WTC11 (cell line): ENCODE measurements around the gene TPPP3. TPM values are rescaled to one million over a fixed set of nuclear protein-coding genes. Genes with fewer than 3 reads are reported as not detected.

ENCODE experiments used
- ATAC-seq: fragments of 200-7000 bp; cut with Tn5 transposase; 2 replicates; pipeline ENCODE4 v1.10.0; 2021; ENCODE audit warnings: mild to moderate bottlenecking, moderate library complexity
- CTCF ChIA-PET: fragments of 300-600 bp; sonication (Branson Sonifier 250); formaldehyde crosslinking; loops from one replicate; lab custom pipeline; 2021; ENCODE audit warnings: antibody characterized with exemption; lab: Charles Lee
- POLR2A ChIA-PET: fragments of 350-600 bp; sonication (Branson Sonifier 250); formaldehyde crosslinking; loops from one replicate; lab custom pipeline; 2021; ENCODE audit warnings: antibody characterized with exemption; lab: Charles Lee
- DNase-seq: peaks from one replicate; pipeline ENCODE4 v3.0.0; 2021; ENCODE audit warnings: low spot score
- H3K27ac Mint-ChIP-seq: 2 replicates; pipeline ENCODE4 v1.8.0; 2021; ENCODE audit warnings: mixed read lengths
- H3K27me3 Mint-ChIP-seq: 2 replicates; pipeline ENCODE4 v1.8.0; 2021; ENCODE audit warnings: low read depth, mild to moderate bottlenecking, moderate library complexity, mixed read lengths
- H3K36me3 Mint-ChIP-seq: 2 replicates; pipeline ENCODE4 v1.8.0; 2021; ENCODE audit warnings: mixed read lengths
- H3K4me1 Mint-ChIP-seq: 2 replicates; pipeline ENCODE4 v1.8.0; 2022; ENCODE audit warnings: mixed read lengths
- H3K4me3 Mint-ChIP-seq: 2 replicates; pipeline ENCODE4 v1.8.0; 2021; ENCODE audit warnings: mild to moderate bottlenecking, moderate library complexity, mixed read lengths
- H3K9me3 Mint-ChIP-seq: 2 replicates; pipeline ENCODE4 v1.8.0; 2021; ENCODE audit warnings: mixed read lengths
- ERG ChIP-seq: fragments of 250-450 bp; sonication (Bioruptor Pico); IDR thresholded peaks from 2 replicates; pipeline ENCODE4 v1.8.0; 2021; ENCODE audit warnings: mild to moderate bottlenecking
- FOXJ3 ChIP-seq: sonication (generic); formaldehyde crosslinking; IDR thresholded peaks from 2 replicates; pipeline ENCODE4 v1.9.0; 2021; ENCODE audit warnings: missing genetic modification reagents, mild to moderate bottlenecking, borderline replicate concordance
- FOXP1 ChIP-seq: sonication (generic); formaldehyde crosslinking; IDR thresholded peaks from 2 replicates; pipeline ENCODE4 v1.8.0; 2022; ENCODE audit warnings: missing genetic modification reagents, mild to moderate bottlenecking, moderate library complexity, borderline replicate concordance
- GTF2I ChIP-seq: fragments of 250-450 bp; sonication (Bioruptor Pico); conservative IDR thresholded peaks from 2 replicates; pipeline ENCODE4 v1.4.0; 2021; ENCODE audit warnings: mild to moderate bottlenecking
- HMGA2 ChIP-seq: fragments of 250-450 bp; sonication (Bioruptor Pico); IDR thresholded peaks from 2 replicates; pipeline ENCODE4 v1.4.0; 2021; ENCODE audit warnings: mild to moderate bottlenecking, moderate library complexity
- IRF2 ChIP-seq: sonication (generic); formaldehyde crosslinking; IDR thresholded peaks from 2 replicates; pipeline ENCODE4 v1.8.0; 2022; ENCODE audit warnings: low read depth, missing genetic modification reagents, borderline replicate concordance
- JUN ChIP-seq: sonication (generic); formaldehyde crosslinking; IDR thresholded peaks from 2 replicates; pipeline ENCODE4 v1.8.0; 2023; ENCODE audit warnings: mild to moderate bottlenecking, missing genetic modification reagents
- KAT7 ChIP-seq: sonication (generic); formaldehyde crosslinking; IDR thresholded peaks from 2 replicates; pipeline ENCODE4 v1.8.1; 2023; ENCODE audit warnings: missing genetic modification reagents, mild to moderate bottlenecking, borderline replicate concordance
- MAX ChIP-seq: sonication (generic); formaldehyde crosslinking; IDR thresholded peaks from 2 replicates; pipeline ENCODE4 v1.8.0; 2022; ENCODE audit warnings: mild to moderate bottlenecking, missing genetic modification reagents
- ZBTB21 ChIP-seq: sonication (generic); formaldehyde crosslinking; IDR thresholded peaks from 2 replicates; pipeline ENCODE4 v1.8.1; 2023; ENCODE audit warnings: mild to moderate bottlenecking, missing genetic modification reagents, borderline replicate concordance
- ZNF121 ChIP-seq: sonication (generic); formaldehyde crosslinking; IDR thresholded peaks from 2 replicates; pipeline ENCODE4 v1.8.0; 2023; ENCODE audit warnings: missing genetic modification reagents
- ZNF263 ChIP-seq: sonication (generic); formaldehyde crosslinking; IDR thresholded peaks from 2 replicates; pipeline ENCODE4 v1.8.1; 2022; ENCODE audit warnings: low read depth, mild to moderate bottlenecking, moderate library complexity, missing genetic modification reagents
- ZNF317 ChIP-seq: sonication (generic); formaldehyde crosslinking; IDR thresholded peaks from 2 replicates; pipeline ENCODE4 v1.8.1; 2023; ENCODE audit warnings: low read depth, mild to moderate bottlenecking, moderate library complexity, missing genetic modification reagents, borderline replicate concordance
- total RNA-seq: library from RNA; stranded (reverse); gene quantifications from 3 replicates; pipeline ENCODE4 v1.2.3, GENCODE V29; 2021
- TF ChIP-seq, protein P1 (sequence below): fragments of 250-450 bp; sonication (Bioruptor Pico); IDR thresholded peaks from 2 replicates; pipeline ENCODE4 v1.9.0; 2021; ENCODE audit warnings: mild to moderate bottlenecking, borderline replicate concordance
- TF ChIP-seq, protein P2 (sequence below): sonication (generic); formaldehyde crosslinking; IDR thresholded peaks from 2 replicates; pipeline ENCODE4 v1.8.1; 2022; ENCODE audit warnings: low read depth, missing genetic modification reagents, borderline replicate concordance

The TPPP3 gene
- total RNA-seq, 1 experiment from 2014 or later, result 0.74 TPM

GRCh38 chr16:67395105-67395457 is 1.8 kb upstream of the TPPP3 start:
- CTCF ChIA-PET, result interaction anchor here (1.0 to 6.8 kb wide), 14 partner anchors 10 to 240 kb away, joined by 3 to 65 read pairs (median 10); partner anchors contain the start of genes KCTD19, LRRC36 and ZDHHC1
- no peak for ATAC-seq

GRCh38 chr16:67394155-67395104 is 1.1 kb upstream of the TPPP3 start:
- Mint-ChIP-seq H3K27ac (no peak overlapping the region), H3K4me1 (peaks cover 19% of the 10 kb centered on the region), H3K4me3 (peak overlapping the region; percentile 66), H3K27me3 (peaks cover 62% of the 10 kb centered on the region), H3K36me3 (no peaks in the 10 kb centered on the region), H3K9me3 (no peaks in the 10 kb centered on the region)
- ATAC-seq (peak; percentile 7), DNase-seq (peak; percentile 60)
- POLR2A ChIA-PET, result interaction anchor here (1.0 to 1.5 kb wide), 3 partner anchors 13 to 67 kb away, joined by 3 to 4 read pairs (median 3); partner anchors contain the start of gene LRRC36
- CTCF ChIA-PET, result interaction anchor here (0.9 to 6.8 kb wide), 34 partner anchors 11 to 564 kb away, joined by 3 to 65 read pairs (median 6); partner anchors contain the start of genes ATP6V0D1, HSD11B2, KCTD19 and LRRC36
- TF ChIP-seq MAX (CRISPR knock-in tag) (peak; percentile 50; the same call in 1 of the 2 replicates), JUN (CRISPR knock-in tag) (no peak), GTF2I (CRISPR knock-in tag) (no peak), HMGA2 (CRISPR knock-in tag) (no peak), KAT7 (CRISPR knock-in tag) (0 out of 2 replicates have a peak, but pooled peaks have one; percentile 41), ZNF317 (CRISPR knock-in tag) (no peak), ZBTB21 (CRISPR knock-in tag) (no peak), FOXJ3 (CRISPR knock-in tag) (no peak), ZNF263 (CRISPR knock-in tag) (no peak), ERG (CRISPR knock-in tag) (no peak), ZNF121 (CRISPR knock-in tag) (no peak), FOXP1 (CRISPR knock-in tag) (0 out of 2 replicates have a peak, but pooled peaks have one; percentile 21)
- TF ChIP-seq, protein P1, sequence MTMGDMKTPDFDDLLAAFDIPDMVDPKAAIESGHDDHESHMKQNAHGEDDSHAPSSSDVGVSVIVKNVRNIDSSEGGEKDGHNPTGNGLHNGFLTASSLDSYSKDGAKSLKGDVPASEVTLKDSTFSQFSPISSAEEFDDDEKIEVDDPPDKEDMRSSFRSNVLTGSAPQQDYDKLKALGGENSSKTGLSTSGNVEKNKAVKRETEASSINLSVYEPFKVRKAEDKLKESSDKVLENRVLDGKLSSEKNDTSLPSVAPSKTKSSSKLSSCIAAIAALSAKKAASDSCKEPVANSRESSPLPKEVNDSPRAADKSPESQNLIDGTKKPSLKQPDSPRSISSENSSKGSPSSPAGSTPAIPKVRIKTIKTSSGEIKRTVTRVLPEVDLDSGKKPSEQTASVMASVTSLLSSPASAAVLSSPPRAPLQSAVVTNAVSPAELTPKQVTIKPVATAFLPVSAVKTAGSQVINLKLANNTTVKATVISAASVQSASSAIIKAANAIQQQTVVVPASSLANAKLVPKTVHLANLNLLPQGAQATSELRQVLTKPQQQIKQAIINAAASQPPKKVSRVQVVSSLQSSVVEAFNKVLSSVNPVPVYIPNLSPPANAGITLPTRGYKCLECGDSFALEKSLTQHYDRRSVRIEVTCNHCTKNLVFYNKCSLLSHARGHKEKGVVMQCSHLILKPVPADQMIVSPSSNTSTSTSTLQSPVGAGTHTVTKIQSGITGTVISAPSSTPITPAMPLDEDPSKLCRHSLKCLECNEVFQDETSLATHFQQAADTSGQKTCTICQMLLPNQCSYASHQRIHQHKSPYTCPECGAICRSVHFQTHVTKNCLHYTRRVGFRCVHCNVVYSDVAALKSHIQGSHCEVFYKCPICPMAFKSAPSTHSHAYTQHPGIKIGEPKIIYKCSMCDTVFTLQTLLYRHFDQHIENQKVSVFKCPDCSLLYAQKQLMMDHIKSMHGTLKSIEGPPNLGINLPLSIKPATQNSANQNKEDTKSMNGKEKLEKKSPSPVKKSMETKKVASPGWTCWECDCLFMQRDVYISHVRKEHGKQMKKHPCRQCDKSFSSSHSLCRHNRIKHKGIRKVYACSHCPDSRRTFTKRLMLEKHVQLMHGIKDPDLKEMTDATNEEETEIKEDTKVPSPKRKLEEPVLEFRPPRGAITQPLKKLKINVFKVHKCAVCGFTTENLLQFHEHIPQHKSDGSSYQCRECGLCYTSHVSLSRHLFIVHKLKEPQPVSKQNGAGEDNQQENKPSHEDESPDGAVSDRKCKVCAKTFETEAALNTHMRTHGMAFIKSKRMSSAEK (CRISPR knock-in tag), result no peak
- TF ChIP-seq, protein P2, sequence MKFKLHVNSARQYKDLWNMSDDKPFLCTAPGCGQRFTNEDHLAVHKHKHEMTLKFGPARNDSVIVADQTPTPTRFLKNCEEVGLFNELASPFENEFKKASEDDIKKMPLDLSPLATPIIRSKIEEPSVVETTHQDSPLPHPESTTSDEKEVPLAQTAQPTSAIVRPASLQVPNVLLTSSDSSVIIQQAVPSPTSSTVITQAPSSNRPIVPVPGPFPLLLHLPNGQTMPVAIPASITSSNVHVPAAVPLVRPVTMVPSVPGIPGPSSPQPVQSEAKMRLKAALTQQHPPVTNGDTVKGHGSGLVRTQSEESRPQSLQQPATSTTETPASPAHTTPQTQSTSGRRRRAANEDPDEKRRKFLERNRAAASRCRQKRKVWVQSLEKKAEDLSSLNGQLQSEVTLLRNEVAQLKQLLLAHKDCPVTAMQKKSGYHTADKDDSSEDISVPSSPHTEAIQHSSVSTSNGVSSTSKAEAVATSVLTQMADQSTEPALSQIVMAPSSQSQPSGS, result no peak

More at GRCh38 chr16:67395105-67395457, 1.8 kb upstream of the TPPP3 start:
- TF ChIP-seq KAT7 (CRISPR knock-in tag) (0 out of 2 replicates have a peak, but pooled peaks have one; percentile 6), IRF2 (CRISPR knock-in tag) (no peak)
- TF ChIP-seq, all 79 proteins: peak for 1
- no peak overlapping the region for H3K27ac Mint-ChIP-seq
- peaks cover 23% of the 10 kb centered on the region for H3K4me1 Mint-ChIP-seq
- no peaks in the 10 kb centered on the region for H3K9me3 Mint-ChIP-seq
- DNase-seq, result no peak
- H3K36me3 Mint-ChIP-seq, result no peaks in the 10 kb centered on the region
- POLR2A ChIA-PET, result interaction anchor here (1.5 kb wide), 1 partner anchor 68 kb away, joined by 3 read pairs; the partner anchor contains the start of gene LRRC36
- H3K27me3 Mint-ChIP-seq, result peaks cover 59% of the 10 kb centered on the region
- peak overlapping the region; percentile 30 for H3K4me3 Mint-ChIP-seq
